ENCODE measurements around the gene XYLB.

XYLB gene

GRCh38 chr3:38365469-38366062 is 19.0 kb downstream of the XYLB start:
- DNase-seq, result no peak

- no peak for DNase-seq
Observed at GRCh38 chr3:38366082-38366481, 19.5 kb downstream of the XYLB start.

- no peak for DNase-seq
Observed at GRCh38 chr3:38367779-38368178, 21.2 kb downstream of the XYLB start.

- no peak for DNase-seq
Observed at GRCh38 chr3:38368238-38368637, 21.7 kb downstream of the XYLB start.

- no peak for DNase-seq
Observed at GRCh38 chr3:38369186-38369585, 22.6 kb downstream of the XYLB start.

- no peak for DNase-seq
Observed at GRCh38 chr3:38370149-38370548, 23.6 kb downstream of the XYLB start.

- no peak for DNase-seq
Observed at GRCh38 chr3:38370861-38371260, 24.3 kb downstream of the XYLB start.

GRCh38 chr3:38371541-38372213 is 25.1 kb downstream of the XYLB start:
- no peak for DNase-seq

GRCh38 chr3:38372214-38372601 is 25.6 kb downstream of the XYLB start:
- DNase-seq, result no peak

- no peak for DNase-seq
Observed at GRCh38 chr3:38374221-38374620, 27.6 kb downstream of the XYLB start.

GRCh38 chr3:38375072-38375471 is 28.5 kb downstream of the XYLB start:
- no peak for DNase-seq

GRCh38 chr3:38375488-38376097 is 29.0 kb downstream of the XYLB start:
- DNase-seq, result no peak

GRCh38 chr3:38376098-38376816 is 29.7 kb downstream of the XYLB start:
- DNase-seq, result no peak

- DNase-seq, result no peak
Observed at GRCh38 chr3:38379201-38379770, 32.7 kb downstream of the XYLB start.

GRCh38 chr3:38382506-38383080 is 36.0 kb downstream of the XYLB start:
- no peak for DNase-seq

GRCh38 chr3:38383156-38383875 is 36.7 kb downstream of the XYLB start:
- no peak for DNase-seq

- DNase-seq, result no peak
Observed at GRCh38 chr3:38386992-38387750, 40.6 kb downstream of the XYLB start.

GRCh38 chr3:38387862-38388261 is 41.3 kb downstream of the XYLB start:
- DNase-seq, result no peak

GRCh38 chr3:38392604-38393163 is 46.1 kb downstream of the XYLB start:
- DNase-seq, result no peak

- DNase-seq, result no peak
Observed at GRCh38 chr3:38396239-38396638, 49.7 kb downstream of the XYLB start.

- DNase-seq, result no peak
Observed at GRCh38 chr3:38396861-38397260, 50.3 kb downstream of the XYLB start.
